GM18873 (cell line): ENCODE measurements around the gene BCL2L11.
"Not testable (repeated sequence)": the region's sequence is repeated elsewhere in the genome, so short reads cannot be mapped to it uniquely, and the experiment has no call there.

Source experiments
- ATAC-seq: cut with Tn5 transposase; IDR thresholded peaks from one replicate; pipeline ENCODE4 v1.9.1; 2021; ENCODE audit warnings: mild to moderate bottlenecking, moderate library complexity, moderate number of reproducible peaks; ENCODE audit not compliant: unreplicated experiment, low FRiP score

BCL2L11 gene, protein sequence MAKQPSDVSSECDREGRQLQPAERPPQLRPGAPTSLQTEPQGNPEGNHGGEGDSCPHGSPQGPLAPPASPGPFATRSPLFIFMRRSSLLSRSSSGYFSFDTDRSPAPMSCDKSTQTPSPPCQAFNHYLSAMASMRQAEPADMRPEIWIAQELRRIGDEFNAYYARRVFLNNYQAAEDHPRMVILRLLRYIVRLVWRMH

DNA sequence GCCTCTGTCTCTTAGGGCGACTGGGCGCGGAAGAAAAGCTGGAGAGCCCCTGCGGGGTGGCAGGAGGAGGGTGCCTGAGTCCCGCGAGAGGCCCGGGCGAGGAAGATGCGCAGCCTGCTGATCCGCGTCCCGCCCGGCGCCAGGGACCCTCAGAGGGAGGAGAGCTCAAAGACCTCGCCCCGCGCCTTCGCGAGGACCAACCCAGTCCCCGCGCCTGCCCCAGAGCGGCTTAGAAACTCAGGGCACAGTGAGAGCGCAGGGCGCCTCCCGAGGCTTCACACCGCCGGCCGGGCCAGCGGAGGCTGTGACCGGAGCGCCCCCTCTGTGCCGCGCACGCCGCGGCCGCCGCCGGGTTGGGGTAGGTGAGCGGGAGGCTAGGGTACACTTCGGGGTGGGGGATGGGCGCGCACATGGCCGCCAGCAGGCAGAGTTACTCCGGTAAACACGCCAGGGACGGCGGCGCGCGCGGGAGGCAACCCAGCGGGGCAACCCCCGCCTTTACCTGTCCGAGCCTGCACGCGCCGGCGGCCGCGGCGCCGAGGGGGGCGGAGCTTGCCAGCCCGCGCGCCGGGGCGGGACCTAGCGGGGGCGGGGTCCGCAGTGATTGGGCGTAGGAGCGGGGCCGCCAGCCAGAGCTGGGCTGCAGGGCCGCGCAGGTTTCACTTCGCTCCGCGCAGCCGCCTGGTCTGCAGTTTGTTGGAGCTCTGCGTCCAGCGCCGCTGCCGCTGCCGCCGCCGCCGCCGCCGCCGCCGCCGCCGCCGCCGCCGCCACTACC, at the start of gene BCL2L11:
BCL2L11 (plus strand) TSS at position 662 of the 775 bp plus-strand sequence. CDS start 2,832 bp downstream, outside the sequence.
- peak; percentile 44 for ATAC-seq

DNA sequence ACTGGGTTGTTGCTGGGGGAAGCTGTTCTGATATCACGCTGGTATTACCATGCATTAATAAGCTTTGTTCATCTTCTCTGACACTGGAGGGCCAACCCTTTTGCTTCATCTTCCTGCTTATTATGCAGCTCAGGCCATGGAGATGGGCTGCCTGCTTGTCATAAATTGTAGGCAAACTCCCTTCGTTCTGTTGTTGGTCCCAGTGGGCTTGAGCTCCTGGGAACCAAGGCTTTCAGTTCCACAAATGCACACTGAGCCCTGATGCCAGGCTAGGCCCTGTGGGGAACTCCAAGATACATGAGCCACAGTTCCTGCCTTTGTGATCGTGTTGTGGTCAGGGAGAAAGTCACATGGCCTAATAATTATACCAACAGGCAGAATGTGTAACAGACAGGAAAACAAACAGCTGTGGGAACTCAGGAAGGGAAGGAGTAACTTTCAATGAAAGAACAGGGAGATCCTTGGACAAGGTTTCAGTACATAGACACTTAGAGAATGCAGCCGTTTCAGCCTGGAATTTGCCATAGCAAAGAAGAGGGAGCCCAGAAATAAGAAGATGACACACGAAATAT, 49.0 kb upstream of the BCL2L11 start:
- ATAC-seq, result no peak

- no peak for ATAC-seq
Observed at GRCh38 chr2:111072220-111072871, 48.4 kb upstream of the BCL2L11 start.

DNA sequence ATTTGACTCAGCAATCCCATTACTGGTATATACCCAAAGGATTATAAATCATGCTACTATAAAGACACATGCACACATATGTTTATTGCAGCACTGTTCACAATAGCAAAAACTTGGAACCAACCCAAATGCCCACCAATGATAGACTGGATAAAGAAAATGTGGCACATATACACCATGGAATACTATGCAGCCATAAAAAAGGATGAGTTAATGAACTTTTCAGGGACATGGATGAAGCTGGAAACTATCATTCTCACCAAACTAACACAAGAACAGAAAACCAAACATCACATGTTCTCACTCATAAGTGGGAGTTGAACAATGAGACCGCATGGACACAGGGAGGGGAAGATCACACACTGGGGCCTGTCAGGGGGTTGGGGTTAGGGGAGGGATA, 38.1 kb upstream of the BCL2L11 start:
- ATAC-seq, result not testable (repeated sequence)

DNA sequence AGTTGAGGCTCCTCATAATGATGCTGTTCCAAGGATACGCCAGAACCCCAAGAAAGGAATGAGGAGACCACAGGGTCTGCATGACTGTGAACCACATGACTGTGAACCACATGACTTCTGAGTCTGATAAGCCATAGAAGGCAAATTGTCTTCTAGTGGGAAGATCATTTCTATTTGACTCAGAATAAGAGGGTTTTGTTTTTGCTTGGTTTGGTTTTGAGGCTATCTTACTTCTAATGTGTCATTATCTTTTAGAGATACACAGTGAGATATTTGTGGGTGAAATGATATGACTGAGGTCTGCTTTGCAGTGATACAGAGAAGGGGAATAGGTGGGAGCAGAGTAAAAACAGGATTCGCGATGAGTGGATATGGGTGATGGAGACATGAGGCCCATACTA, 28.9 kb upstream of the BCL2L11 start:
- peak; percentile 53 for ATAC-seq

DNA sequence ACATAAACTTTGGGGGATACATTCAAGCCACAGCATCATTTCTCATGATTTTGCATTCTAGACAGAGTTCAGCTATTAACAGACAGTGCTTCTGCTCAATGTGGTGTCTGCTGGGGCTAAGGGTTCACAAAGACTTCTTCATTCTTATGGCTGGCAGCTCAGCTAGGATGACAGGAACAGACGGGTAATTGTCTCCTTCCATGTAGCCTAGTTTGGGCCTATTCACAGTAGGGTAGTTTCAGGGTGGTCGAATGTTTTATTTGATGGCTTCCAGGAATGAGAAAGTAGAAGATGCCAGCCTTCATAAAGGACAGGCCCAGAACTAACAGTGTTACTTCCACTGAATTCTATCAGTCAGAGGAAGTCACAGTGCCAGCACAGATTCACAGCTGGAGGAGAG, 26.0 kb upstream of the BCL2L11 start:
- no peak for ATAC-seq

- no peak for ATAC-seq
Observed at GRCh38 chr2:111095434-111095833, 25.3 kb upstream of the BCL2L11 start.

DNA sequence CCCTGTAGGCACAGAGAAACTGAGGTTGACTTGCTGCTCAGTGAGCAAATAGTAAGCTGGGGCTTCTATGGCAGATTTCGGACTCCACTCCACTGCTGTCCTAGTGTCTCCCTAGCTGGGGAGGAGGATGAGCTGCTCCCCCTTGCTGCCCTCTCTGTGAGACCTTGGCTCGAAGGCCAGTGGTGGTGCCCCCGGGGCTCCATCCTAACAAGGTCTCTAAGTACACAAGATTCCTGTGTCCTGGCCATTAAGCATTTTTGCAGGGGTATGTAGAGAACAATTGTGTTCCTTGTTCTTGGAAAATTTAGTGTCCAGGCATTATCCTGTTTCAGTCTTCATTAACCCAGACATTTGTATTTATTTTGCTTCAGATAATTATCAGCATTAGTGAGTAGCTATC, 21.3 kb upstream of the BCL2L11 start:
- no peak for ATAC-seq

GRCh38 chr2:111100087-111100764, 20.5 kb upstream of the BCL2L11 start:
- peak; percentile 34 for ATAC-seq

DNA sequence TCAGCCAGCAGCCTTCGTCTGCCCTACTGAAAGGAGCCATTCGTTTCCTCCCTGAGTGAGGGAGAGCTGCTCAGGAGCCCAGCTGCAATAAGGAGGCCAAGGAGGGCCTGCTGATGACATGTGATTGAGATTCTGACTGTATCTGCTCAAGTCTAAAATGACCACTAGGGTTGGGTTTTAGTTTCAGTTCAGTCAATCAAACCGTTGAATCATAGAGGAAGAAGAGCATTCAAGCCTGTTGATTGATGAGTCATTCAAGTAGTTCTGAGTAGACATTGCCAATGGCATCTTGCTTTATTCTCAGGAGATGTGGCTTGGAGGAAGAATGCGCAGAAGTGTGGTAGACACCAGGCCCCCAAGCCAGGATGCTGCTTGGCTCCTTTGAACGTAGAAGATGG, 19.9 kb upstream of the BCL2L11 start:
- peak; percentile 73 for ATAC-seq

DNA sequence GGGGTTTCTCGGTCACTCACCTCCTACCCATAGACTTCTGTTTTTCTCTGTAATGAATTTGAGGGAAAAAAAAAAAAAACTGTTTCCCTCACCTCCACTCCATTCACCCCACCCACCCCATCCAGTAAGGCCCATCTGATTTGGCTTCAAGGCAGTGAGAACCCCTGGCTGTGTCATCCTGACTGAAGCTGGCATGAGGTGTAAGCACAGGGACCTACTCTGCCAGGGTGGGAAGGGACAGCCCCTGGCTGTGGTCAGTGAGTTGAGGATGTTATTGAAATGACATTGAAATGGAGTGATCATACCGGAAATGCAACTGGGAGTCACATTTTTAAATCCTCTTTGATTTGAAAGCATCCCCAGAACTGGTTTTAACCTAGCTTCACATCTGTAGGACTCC, 19.1 kb upstream of the BCL2L11 start:
- no peak for ATAC-seq

- ATAC-seq, result no peak
Observed at GRCh38 chr2:111102216-111102615, 18.5 kb upstream of the BCL2L11 start.

DNA sequence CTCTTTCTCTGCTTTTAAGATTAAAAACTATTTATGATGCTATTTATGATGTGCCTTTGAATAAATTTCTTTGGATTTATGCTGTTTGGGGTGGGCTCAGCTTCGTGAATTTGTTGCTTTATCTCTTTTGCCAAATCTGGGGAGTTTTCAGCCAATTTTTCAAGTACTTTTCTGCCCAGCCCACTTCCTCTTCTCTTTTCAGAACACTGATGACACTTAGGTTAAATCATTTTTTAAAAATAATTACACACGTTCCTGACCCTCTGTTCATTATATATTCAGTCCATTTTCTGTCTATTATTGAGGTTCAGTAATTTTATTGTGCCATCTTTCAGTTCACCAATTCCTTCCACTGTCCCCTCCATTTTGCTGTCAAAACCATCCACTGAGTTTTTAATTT, 14.8 kb upstream of the BCL2L11 start:
- ATAC-seq, result no peak

DNA sequence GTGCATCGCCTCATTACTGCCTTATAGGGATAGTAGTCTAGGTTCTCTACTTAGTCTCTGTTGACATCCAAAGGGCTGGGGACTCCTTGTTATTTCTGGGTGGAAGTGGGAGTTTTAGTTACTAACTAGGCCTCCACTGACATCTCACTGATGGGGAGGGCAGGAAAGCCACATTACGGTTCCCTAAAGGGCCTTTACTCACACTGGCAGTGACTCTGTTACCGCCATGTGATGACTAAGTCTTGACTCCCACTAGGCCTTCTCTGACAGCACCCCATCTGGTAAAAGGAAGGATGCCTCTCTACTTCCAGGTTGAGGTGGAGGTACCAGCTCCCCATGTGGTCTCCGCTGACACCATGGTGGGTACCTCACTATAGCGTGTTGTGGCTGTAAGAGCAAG, 14.0 kb upstream of the BCL2L11 start:
- ATAC-seq, result no peak

- ATAC-seq, result no peak
Observed at GRCh38 chr2:111108745-111109271, 11.9 kb upstream of the BCL2L11 start.

GRCh38 chr2:111111101-111111755, 9.5 kb upstream of the BCL2L11 start:
- no peak for ATAC-seq

DNA sequence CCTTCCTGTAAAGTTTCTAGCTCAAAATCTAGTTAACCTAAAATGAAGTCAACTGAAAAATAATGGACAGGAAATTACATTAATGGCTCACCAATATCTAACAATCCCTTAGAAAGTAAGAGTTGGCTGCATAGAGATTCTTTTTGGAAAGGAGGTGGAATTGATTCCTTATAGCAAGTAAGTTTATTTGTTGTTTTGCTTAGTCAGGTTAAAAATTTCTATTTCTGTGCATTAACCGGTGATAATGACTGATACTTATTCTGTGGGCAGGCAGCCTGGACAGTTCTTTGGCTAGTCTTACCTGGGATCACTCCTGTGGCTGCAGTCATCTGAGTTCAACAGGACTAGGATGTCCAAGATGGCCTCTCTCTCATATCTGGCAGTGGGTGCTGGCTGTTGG, 6.9 kb upstream of the BCL2L11 start:
- no peak for ATAC-seq

- ATAC-seq, result no peak
Observed at GRCh38 chr2:111116011-111116746, 4.5 kb upstream of the BCL2L11 start.

DNA sequence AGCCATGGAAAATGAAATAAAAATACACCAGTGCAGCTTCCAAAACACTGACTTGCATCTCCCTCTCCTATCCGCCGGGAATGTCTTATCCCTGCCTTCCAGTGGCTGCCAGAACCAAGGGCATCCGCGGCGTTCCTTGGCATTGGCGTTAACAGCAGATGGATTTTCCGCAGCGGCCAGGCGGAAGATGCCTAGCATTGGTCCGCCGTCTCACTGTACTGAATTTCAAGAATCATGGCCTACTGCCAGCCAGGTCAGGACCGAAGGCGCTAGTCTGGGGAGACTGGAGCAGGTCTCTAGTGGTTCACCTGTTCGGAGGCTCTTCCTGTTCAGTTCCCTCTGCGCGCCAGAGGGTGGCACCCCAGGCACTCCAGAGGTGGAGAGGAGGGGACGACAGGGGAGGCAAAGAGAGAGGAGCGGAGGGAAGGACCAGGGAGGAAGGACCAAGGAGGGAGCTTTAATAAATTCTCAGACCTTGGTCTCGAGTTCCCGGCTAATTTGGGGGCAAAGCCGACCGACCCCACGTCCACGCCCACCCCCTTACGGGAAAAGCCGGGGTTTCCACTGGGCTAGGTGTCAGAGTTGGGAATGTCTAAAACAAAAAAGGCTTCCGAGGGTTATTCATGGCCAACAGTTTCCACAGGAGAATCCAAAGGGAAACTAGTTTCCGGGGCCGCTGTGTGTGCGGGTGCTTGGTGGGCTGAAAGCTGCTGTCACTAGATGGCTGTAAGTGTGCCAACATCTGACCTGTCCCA, 3.7 kb upstream of the BCL2L11 start:
- ATAC-seq, result no peak
